ENCODE data around the gene NPAS3.

NPAS3 gene

DNA sequence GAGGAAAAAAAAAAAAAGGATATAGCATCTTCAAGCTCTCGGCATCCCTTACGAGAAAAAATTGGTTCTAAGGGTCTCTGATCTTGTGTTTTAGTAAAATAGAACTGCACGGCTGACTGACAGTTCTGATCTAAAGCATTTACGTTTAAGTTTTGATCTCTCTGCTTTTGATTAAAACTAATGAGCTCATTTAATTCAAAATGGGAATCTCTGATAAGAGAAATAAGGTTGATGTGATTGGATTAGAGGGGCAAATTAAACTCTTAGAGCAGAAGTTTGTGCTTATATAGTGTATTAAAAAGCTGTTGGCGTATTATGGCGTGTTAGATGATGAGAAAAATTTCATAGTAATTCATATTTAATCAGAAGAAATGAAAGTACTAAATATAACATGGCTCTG, 794.6 kb downstream of the NPAS3 start:
- no peak for DNase-seq

DNA sequence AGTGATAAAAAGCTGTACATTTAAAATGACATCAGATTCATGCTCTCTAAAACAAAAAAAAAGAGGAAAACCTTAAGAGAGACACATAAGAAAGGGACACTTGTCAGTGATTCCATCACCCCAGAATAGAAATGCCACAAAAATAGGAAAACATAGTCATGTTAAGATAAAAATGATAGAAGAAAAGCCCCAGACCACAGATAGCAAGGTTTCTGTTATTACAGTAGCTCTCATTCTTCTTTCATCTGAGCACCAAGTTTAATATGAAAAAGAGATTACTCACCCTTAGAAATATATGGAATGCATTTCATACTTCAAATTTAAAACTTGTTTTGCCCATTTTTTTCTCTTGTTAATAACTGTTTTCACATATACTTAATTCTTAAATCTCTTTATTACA, 795.0 kb downstream of the NPAS3 start:
- DNase-seq = no peak

DNA sequence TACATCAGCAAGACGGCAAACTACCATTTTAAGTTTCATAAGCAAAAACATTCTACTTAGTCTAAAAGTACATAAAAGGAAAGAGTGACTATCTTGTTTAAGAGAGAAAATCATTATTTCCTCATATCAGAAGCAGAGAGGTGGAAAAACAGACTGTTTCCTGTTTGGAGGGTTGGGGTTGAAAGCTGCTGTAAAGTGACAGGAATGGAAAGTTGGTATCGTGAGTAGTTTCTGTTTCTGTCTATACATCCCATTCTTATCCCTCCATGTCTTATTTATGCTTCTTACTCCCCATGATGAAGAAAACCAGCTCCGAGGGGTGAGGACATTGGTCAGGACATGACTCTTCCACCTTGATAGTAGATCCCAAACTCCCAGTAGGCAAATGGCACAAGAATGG, 795.7 kb downstream of the NPAS3 start:
- DNase-seq = no peak

DNA sequence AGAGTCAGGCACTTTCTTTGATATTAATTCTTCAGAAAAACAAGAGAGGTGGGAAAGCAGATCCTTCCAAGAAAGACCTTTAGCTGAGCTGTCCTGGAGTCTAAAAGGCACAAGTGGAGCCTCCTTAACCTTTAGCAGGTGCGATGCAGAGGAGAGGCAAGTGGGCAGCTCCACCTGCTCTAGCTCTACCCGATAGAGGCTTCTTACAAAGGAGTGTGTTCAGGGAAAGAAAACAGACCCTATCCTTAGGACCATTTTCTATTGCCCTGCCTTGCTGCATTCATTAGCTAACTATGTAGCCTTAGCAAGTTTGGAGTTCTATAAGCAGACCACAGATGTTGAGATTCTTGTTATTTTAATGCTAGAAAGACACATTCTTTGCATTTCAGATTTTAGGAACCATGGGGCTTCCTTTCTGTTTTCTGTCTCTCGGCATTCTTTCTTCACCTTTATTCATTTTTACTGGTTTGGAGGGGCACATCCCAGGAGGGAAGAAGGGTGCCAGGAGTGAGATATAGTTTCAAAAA, 797.7 kb downstream of the NPAS3 start:
- DNase-seq = no peak

DNA sequence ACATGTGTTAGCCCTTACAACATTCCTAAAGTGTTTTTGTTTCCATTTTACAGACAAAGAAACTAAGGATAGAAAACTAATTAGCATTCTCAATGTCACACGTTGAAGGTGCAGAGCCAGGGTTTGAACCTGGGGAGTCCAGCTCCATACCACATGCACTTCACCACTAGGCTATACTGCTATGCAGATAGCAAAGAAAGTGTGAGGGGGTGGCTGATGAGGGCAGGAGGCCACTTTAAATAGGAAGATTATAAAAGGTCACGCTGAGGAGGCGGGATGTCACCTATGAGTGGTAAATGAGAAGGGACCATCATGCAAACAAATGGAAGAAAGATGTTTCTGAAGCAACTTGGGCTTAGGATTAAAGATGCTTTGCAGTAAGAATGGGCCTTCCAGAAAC, 798.3 kb downstream of the NPAS3 start:
- no peak for DNase-seq

DNA sequence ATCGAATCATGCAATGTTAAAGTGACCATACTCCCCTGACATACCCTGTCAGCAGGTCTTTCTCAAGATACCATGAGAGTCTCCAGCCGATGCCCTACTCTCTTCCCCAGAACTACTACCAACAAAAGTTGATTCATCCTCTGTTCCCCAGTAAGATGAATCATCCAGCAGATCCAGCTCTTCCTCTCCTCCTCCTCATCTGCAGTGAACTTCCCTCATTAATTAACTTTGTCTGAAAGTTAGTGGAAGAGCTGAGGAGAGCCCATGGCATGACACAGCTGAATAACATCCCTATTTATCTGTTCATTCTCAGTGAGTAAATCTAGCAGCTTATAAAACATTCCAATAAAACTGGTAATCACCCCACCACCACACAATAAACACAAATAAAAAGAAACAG, 798.8 kb downstream of the NPAS3 start:
- DNase-seq = no peak

DNA sequence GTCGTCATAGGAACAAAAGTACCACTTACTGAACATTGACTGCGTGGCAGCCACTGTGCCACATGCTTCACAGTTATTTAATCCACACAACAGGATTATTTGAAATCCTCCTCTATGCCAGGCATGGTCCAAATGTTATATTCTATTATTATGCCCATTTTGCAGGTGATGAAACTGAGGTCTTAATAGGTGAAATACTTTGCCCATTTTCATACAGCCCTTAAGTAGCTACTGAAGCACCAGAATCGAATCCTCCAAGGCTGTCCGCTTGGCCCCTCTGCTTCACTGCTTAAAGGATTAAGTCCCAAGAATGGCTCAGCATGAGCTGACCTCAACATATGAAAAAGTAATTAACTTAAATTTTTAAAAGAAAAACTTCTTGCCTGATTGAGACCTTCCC, 799.4 kb downstream of the NPAS3 start:
- DNase-seq = no peak

DNA sequence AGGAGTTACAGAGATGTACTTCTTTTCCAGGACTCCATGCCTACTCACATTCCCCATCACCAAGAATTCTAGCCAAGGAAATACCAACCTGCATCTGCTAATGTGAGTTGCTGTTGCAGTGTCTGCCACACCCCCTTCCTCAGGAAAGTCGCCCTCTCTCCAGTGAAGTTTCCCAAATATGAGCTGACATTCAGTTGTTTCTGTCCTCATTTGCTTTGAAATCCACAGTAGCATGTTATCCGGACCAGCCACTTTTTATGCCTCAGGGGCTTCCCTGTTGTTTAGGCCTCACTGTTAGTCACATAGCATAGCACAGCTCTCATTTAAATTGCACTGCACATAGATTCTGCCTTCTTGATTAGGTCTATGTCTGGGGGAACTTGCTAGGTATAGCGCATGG, 799.8 kb downstream of the NPAS3 start:
- no peak for DNase-seq

DNA sequence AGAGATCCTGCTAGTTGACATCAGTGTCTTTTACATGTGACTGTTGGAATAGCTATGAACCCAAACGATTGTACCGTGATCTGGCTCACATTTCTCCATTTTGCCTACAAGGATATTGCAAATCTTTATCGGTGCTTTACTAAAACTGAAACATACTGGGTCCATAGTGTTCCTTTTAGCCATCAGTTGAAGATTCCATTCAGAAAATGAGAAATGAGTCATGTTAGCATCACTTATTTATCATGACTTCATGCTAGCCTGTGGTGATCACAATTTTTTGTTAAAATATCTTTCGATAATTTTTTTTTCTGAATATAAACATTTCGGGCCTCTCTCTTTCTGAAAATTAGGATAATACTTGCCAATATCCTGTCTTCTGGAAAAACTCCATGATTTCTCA, 801.9 kb downstream of the NPAS3 start:
- no peak for DNase-seq

DNA sequence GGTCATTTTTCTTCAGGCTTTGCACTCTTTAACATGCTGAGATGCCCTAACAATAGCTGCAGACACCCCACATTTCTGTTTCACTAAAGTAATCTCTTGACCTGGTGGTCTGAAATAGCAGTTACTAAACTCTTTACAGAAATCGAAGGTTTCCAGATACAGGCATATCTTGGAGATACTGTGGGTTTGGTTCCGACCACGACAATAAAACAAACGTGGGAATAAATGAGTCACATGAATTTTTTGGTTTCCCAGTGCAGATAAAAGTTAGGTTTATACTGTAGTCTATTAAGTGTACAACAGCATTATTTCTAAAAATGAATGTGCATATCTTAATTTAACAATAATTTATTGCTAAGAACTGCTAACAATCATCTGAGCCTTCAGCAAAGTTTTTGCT, 803.5 kb downstream of the NPAS3 start:
- DNase-seq = no peak

DNA sequence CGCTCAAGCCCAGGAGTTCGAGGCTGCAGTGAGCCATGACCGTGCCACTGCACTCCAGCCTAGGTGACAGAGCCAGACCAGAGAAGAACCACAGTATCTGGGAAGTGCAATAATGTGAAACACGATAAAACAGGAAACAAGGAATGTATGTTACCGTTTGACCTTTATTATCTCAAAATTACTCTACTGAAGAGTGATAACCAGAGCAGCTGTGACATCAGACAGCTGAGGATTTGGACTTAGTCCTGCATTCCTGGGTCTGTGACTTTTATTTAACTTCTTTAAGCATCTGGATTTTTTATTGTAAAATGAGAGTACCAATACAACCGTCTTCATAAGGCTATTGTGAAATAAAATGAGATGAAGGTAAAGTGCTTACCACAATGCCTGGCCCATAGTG, 806.5 kb downstream of the NPAS3 start:
- DNase-seq = no peak

DNA sequence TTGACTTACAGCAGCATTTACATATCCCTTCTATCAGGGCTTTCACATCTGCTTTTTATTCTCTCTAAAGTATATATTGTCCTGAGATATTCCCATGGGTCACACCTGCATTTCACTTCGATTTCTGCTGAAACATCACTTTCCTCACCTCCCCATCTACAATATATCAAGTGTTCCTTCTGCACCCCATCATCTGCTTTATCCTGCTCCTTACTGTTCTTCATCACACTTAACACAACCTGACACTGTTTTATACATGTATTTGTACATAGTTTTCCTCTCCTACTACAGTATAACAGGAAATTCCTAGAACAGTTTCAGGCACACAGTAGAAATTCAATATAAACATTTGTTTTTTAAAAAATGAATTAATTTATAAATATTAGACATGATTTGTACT, 809.1 kb downstream of the NPAS3 start:
- no peak for DNase-seq

DNA sequence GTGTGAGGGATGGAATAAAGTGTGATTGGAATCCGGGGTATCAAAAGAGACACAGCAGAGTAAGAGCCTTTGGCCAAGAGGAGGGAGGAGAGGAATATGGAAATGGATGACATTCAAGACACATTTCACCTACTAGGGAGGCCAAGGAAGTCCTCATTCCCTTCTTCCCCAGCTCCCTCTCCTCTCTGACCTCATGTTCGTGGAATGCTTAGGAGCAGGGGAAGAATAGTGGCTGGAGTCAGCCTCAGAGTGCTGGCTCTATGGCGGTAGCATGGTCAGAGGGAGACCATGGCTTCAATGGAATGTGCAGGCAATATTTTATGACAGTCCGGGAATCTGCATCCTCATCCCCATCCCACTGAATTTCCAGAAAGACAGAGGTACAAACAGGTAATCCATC, 815.6 kb downstream of the NPAS3 start:
- no peak for DNase-seq

DNA sequence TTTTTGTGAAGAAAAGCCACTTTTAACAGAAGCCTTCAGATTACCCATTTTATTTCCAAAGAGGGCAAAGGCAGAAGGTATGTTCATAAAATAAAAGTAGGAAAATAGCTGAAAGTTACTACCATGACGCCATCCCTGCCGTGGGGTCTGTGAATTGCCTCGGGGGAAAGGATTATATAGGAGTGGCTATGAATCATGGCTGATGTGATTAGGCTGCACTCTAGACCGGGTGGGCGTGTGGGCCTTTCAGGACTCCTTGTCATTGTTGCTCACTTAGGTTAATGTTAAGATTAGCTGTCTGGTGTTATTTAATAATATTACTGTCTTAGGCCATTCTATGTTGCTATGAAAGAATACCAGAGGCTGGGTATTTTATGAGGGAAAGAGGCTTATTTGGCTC, 816.7 kb downstream of the NPAS3 start:
- DNase-seq = no peak

DNA sequence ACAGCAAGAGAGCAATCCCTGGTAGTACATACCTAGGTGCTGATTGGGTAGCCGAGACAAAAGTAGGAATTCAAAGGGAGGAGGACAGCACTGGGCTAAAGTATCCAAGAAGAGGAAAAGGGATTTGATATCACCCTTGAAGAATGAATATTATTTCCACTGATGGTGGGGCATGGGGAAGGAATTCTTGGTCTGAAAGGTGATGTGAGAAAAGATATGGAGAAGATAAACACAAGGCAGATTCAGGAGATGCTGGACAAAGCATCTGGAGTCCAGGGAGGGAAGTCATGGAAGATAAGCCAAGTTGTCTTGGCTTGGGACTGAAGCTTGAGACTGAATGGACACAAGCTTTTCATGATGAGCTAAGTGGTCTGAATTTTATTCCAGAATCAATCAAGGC, 818.2 kb downstream of the NPAS3 start:
- no peak for DNase-seq

DNA sequence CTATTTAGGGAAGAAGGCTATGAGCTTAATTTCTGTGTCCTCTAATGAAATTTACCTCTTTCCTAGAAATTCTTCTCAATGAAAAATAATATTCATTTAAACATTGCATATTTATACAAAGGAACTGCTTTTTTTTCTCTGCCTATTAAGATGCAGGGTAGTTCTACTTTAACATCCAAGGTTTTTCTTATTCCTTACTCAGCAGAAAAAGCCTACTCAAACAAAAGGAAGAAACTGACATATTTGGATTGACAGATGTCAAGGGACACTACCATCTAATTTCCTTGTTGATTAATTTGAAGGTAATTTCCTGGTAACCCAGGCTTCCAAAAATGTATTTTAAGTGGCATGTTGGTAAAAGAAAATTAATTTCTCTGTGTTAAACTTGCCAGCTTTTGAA, 819.9 kb downstream of the NPAS3 start:
- no peak for DNase-seq

DNA sequence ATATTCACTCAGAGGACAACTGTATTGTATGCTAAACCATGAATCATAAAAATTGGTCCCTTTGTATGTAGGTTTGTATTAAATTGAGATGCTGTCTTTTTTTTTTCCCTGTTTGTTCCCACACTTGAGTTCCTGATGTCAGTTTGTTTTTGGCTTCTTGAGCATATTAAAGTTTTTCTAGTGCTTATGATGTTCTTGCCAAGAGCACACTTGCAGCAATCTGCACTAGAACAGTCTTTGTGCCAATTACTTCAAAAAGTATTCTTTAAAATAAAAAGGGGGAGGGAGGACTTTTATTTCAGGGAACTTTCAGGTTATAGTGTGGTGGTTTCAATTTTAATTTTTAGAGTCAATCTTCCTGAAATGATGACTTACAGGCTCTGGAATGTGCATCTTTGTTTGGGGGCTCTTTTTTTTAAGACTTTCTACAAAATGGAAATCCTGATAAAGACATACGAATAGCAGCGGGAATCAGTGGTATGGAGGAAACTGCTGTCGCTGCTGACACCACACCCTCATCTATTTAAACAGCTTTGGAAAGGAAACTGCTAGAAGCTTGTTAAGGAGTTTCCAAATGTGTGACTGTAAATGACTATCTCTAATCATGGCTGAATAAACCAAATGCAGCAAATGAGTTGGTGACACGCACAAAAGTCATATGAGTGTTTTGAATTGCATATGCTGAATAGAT, 823.6 kb downstream of the NPAS3 start:
- no peak for DNase-seq

DNA sequence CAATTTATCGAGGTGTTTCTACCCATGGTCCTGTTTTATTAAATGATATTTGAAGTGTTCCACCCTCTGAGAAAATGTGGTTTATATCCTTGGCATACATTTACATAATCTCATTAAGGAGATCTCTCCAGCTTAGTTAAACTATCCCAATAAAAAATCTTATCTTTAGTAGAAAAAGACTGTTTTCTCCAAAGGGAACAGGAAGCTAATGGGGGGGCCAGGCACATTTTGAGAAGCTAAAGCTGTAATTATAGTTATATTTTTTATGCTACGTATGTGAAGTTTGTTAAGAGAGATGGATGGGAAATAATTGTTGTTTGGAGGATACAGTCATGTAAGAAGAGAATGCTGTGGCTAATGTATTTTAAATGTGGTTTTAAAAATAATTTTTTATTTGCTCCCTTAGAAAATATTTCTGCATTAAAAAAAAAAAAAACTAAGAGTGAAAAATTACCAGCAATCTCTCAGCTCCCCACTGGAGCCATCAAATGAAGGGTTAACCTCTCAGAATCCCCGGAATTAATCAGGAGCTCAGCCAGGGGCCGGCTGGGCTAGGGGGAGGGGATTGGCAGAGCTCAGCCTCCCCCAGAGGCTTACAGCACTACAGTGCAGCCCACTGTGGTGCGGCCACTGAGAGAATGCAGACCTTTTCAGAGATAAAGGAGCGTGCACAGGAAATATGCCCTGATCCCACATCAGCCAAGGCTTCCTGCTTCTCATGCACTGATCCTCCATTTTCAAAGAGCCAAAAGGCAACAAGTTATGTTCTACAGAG, 826.4 kb downstream of the NPAS3 start:
- DNase-seq = no peak

DNA sequence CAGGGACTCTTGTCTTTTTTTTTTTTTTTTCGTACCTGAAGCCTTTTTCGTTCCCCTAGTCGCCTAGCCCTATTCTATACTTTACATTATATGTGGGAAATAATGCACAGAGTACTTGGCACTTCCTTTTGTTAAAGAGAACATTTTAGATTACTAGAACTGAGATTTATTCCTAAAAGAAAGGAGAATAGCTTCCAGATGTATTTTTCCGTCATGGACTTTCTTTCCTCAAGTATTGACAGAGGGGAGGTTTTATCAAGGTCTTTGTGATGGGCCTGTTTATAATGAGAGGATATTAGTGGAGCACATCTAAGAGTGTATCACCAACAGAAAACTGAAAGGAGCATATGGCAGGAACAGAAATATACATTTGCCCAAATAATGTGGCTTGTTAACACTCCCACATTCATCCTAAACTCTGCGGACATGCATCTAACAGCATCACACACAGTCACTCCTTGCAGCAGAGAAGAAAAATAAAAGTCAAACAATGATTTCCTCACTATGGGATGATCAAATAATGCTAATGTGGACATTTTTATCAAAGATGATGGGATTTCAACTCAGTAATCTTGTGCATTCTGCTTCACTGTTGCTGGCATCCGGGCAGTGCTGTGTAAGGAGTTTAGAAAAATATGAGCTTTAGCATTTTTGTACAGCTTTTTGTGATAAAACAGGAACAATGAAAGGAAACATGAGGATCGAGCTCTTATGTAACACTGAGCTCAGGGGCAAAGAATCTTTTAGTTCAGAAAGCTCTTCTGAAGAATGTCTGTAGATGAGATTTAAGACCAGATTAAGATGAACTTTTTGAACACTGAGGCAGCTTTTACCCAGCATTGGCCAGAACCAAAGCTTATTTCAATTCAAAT, 829.1 kb downstream of the NPAS3 start:
- DNase-seq = no peak

DNA sequence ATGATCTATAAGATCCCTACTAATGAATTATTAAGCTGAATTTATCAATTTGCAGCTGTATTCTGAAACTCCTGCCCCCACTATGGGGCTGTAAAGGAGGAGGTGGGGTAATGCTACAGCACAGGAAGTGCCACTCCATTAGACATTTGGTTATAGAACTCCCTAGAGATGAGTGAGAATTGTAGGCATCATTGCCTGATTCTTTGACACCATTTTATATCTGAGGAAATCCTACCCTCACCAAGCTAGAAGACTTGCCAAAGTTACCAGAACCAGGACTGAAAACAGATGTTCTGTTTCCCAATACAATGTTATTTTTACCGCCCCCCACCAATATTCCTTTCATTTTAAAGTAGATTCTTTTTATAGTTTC, 829.8 kb downstream of the NPAS3 start:
- no peak for DNase-seq

DNA sequence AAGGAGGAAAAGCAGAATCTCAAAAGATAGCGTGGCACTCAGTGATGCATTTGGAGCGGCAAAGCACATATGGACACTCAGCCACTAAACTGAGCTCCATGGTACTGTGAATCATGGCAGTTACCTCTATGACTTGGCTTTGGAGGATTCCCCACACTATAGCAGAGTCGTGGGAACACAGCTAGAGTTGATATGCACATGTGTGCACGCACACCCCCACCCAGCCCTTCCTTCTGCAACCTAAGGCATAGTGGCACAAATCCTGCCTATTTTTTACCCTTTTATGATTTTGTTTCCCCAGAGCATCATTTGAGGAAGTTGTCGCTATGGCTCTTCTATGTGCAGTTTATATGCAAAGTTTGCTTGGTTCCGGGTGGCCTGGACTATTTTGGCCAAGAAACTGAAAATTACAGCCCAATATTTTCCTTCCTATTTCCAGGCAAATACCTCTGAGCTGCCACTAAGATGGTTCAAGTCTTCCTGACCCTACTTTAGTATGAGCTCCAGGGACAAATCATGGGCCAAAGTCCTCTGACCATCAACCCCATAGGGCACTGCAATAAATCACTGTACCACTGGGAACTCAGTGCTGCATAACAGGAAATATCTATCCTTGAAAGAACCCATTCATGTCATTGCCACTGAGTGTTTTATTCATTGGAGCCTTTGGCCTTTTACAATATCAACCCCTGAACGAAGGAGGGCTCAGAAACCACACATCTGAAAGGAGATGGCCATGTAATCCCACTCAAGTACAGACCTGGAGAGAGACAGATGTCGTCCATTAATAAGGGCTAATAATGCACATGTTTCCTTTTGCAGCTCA, 834.7 kb downstream of the NPAS3 start:
- DNase-seq = no peak

DNA sequence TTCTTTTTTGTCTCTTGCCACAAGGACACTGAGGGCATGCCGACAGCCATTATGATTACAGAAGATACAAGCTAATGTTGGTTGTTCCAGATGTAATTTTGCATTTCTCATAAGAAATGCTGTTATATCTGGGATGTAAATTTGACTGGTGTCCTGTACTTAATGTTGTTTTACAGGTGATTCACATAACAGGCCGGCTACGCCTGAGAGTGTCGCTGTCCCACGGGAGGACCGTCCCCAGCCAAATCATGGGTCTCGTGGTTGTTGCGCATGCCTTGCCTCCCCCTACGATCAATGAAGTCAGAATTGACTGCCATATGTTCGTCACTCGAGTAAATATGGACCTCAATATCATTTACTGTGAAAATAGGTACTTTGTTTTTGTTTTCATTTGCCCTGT, 835.5 kb downstream of the NPAS3 start:
- no peak for DNase-seq

Measured in NCI-H1930 (cell line).